Endothelial cell of coronary artery (primary cell): Measurements from ENCODE around the gene THBS3. TPM values are rescaled to one million over a fixed set of nuclear protein-coding genes. Genes with fewer than 3 reads are reported as not detected.

Experiments used
- total RNA-seq: library from RNA; depleted of rRNA; stranded (reverse); fragments of >200 nt; gene quantifications from 2 replicates; pipeline ENCODE4 v1.2.3, GENCODE V29; 2014

The THBS3 gene
- total RNA-seq = 12.9 and 13.5 TPM in 2 replicates

DNA sequence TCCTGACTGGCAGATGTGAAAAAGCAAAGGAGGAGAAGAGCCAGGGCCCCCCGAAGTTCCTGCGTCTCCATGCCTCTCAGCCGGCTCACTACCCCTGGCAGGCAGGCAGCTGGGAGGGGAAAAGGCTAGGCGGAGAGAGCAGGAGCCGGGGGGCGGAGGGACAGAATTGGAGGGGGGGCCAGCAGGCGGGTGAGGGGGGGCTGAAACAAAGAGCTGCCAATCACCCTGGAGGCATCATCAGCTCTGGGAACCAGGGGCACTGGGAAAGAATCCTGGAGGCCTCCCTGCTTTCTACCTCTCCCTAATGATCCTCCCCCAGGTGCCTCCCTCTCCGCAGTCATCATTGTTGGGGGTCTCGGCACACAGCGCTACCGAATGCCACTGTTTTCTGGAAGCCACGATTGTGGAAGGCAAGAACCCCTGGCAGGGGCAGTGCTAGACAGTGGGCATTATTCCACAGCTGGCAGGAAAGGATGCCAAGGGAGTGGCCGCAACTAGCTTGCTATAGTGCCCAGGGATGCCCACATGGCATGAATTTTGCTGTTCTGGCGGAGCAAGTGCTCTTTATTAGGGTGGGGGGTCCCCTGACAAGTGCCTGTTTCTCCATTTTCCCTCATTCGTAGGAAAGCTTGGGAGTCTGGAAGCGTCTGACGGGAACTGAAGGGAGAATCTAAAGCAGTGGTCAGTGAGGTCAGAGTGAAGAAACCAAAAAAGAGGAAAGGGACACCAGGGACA lies at the start of gene THBS3:
THBS3 (minus strand) TSS at position 92 of the 735 bp plus-strand sequence; CDS start at position 71, 21 bp downstream.

DNA sequence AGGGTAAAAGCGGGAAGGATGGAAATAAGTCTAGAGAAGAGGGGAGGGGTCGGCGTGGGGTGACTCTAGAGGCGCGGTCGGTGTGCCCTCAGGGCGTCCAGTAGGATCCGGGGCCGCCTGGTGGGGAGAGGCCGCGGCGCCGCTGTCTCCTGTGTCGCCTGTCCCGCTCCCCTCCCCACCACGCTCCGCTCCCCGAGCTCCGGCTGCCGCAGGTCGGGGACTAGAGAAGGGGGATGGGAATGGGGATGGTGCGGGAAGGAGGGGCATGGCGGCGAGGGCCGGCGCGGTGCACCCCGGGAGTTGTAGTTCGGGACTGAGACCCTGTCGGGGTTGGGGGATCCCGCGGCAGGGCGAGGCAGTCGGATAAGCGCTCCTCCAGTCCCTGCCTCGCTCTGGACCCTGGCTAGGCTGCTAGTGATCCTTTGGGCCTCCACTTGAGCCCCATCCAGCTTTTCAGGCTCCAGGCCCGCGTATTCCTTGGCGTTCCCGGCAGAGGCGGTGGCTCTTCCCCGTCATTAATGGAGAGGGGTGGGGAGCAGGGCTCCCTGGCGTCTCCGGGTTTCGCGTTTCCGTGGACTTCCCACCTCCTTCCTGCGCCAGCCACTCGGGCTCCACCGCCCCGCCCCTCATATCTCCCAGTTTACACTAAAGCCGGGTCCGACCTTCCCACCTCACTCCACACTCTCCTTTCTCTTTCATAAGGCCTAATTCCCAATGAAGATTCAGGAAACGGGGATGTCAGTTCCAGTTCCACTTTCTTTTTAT lies 47.7 kb upstream of the THBS3 start, which contains the start of gene ENTREP3:
ENTREP3 (minus strand) TSS at position 241 of the 765 bp plus-strand sequence. CDS start 606 bp downstream, outside the sequence.

DNA sequence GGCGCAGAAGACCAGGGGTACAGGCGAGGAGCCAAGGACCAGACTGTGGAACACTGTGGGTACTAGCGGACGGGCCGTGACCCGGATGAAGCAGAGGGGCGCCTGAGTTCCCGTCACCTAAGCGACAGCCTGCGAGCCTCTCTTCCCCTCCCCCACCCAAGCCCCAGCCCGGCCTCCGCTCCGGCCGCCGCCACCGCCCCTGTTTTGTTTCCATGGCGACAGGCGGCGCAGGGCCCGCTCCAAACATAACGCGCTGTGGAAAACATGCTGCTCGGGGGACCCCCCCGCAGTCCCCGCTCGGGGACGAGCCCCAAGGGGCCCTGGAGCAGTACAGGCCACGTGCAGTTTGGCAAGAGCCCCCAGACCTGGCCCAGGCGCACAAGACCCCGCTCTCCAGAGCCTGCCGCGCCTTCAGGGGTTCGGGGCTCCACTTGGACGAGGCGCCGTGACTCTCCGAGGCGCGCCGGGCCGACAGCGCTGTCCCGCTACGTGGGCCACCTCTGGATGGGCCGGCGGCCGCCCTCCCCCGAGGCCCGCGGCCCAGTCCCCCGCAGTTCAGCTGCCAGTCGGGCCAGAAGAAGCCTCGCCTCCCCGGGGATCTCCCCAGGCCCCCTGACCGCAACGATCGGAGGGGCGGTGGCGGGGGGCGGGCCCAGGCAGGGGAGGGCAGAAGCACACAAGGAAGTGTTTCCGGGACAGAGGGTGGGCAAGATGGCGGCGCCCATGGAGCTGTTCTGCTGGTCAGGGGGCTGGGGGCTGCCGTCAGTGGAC lies 1.0 kb upstream of the THBS3 start, which contains the start of gene MTX1:
MTX1 (plus strand) TSS at position 155 of the 771 bp plus-strand sequence; CDS start at position 265, 110 bp downstream.

DNA sequence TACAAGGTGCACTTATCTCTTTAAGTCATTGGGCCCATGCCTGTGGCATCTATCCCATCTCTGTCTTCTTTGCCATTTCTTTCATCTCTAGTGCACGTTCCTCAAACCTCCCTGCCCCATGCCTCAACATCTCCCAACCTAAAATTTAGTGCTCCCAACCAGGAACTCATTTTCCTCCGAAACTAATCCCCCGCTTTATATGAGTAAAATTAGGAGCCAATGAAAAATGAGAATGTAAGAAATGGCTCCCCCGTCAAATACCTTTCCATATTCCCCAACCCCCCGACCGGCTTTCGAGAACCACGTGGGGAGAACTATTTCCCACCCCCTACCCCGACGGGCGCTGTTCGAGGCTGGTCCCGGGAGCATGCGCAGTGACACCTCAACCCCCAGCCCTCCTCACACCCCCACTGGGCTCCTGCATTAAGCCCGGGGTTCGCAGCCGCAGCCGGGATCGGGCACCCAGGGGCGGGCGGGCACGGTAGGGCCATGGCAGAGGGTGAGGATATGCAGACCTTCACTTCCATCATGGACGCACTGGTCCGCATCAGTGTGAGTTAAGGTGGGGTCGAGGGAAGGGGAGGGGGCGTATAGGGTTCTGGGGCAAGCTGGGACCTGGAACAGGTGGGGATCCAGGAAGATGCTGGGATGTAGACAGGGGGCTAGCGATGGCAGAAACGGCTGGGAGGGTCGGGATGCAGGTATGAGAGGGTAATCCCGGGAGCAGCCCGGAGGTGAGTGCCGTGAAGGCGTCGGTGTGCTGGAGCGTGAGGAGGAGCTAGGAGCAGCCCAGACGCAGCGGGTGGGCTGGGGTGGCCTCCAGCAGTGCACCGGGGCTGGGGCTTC lies 34.0 kb downstream of the THBS3 start, which contains the start of gene TRIM46:
TRIM46 (plus strand) TSS at position 372 of the 846 bp plus-strand sequence; CDS start at position 490, 118 bp downstream.

DNA sequence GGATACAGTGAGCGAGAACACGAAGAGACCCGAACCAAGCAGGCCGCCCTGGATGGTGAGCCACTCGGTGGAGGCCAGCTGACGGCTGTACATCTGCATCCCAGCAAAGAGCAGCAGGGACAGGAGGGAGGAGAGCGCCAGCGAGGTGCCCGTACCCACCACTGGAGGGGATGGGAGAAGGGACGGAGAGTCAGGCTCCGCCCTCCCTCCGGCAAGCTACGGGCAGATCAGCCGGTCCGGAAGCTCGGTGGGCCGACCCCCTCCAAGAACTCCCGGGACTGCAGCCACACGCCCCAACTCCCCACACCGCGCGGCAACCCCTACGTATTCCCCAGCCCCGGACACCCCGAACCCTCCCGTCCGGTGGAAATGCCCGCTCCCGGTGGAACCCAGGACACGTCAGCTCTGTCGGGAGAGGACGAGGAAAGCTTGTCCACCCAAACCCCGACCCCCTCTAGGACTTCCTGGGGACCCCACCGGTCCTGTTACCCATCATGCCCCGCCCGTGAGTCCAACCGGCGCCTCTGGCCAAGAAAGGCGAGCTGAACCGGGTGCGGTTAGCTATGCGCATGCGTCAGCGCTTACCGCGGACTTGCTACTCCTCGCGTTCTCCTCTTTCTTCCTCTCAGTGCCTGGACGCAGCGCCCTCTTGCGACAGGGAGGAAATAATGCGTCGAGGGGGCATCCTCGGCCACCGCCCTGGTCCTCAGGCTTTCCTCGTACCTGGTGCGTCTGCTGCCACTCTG lies 34.8 kb downstream of the THBS3 start, which contains the start of gene KRTCAP2:
KRTCAP2 (minus strand) TSS at position 573 of the 746 bp plus-strand sequence; CDS start at position 493, 80 bp downstream.

Other genes starting within 250 kb of the THBS3 start
- gene PYGO2, start 246.1 kb downstream of the THBS3 start, total RNA-seq = 4.9 and 5.0 TPM in 2 replicates
- gene SHC1, start 237.2 kb downstream of the THBS3 start, total RNA-seq = 144 and 203 TPM in 2 replicates
- 49.8 and 80.9 TPM in 2 replicates for gene CKS1B, start 233.2 kb downstream of the THBS3 start, total RNA-seq
- gene FLAD1, start 224.6 kb downstream of the THBS3 start, total RNA-seq = 23.7 and 28.6 TPM in 2 replicates
- 0.18 TPM in 1 of 2 replicates, not detected in the other for gene LENEP, start 214.3 kb downstream of the THBS3 start, total RNA-seq
- gene ZBTB7B, start 205.1 kb downstream of the THBS3 start, total RNA-seq = 10.1 and 15.6 TPM in 2 replicates
- gene DCST2, start 174.1 kb downstream of the THBS3 start, total RNA-seq = 0.09 TPM in 1 of 2 replicates, not detected in the other
- gene DCST1, start 174.1 kb downstream of the THBS3 start, total RNA-seq = not detected in 2 replicates
- 279 and 339 TPM in 2 replicates for gene ADAM15, start 156.6 kb downstream of the THBS3 start, total RNA-seq
- 8.7 and 11.3 TPM in 2 replicates for gene EFNA4, start 144.2 kb downstream of the THBS3 start, total RNA-seq
- gene EFNA3, start 129.1 kb downstream of the THBS3 start, total RNA-seq = 1.0 and 1.6 TPM in 2 replicates
- gene EFNA1, start 80.0 kb downstream of the THBS3 start, total RNA-seq = 62.8 and 82.9 TPM in 2 replicates
- gene SLC50A1, start 72.0 kb downstream of the THBS3 start, total RNA-seq = 20.9 and 25.9 TPM in 2 replicates
- 29.1 and 35.1 TPM in 2 replicates for gene DPM3, start 67.4 kb downstream of the THBS3 start, total RNA-seq
- 96.6 and 105 TPM in 2 replicates for gene KRTCAP2, start 34.6 kb downstream of the THBS3 start, total RNA-seq
- 4.9 and 5.9 TPM in 2 replicates for gene TRIM46, start 34.0 kb downstream of the THBS3 start, total RNA-seq
- gene MTX1, start 798 bp upstream of the THBS3 start, total RNA-seq = 37.1 and 45.6 TPM in 2 replicates
- 2.8 and 5.6 TPM in 2 replicates for gene ENTREP3, start 47.6 kb upstream of the THBS3 start, total RNA-seq
- 24.5 and 26.4 TPM in 2 replicates for gene SCAMP3, start 54.5 kb upstream of the THBS3 start, total RNA-seq
- gene CLK2, start 65.6 kb upstream of the THBS3 start, total RNA-seq = 20.2 and 29.8 TPM in 2 replicates
- 0.56 and 0.90 TPM in 2 replicates for gene HCN3, start 69.6 kb upstream of the THBS3 start, total RNA-seq
- under 0.01 TPM in 1 of 2 replicates, not detected in the other for gene PKLR, start 93.5 kb upstream of the THBS3 start, total RNA-seq
- gene FDPS, start 101.0 kb upstream of the THBS3 start, total RNA-seq = 151 and 294 TPM in 2 replicates
- 8.5 and 10.1 TPM in 2 replicates for gene RUSC1, start 113.0 kb upstream of the THBS3 start, total RNA-seq